Activated CD8-positive, alpha-beta memory T cell treated with anti-CD3 and anti-CD28 coated beads, Interleukin-2, amount 50 U/mL, for 24 hours (primary cell): ENCODE measurements around the gene GPATCH4.
"Not testable (repeated sequence)": the region's sequence is repeated elsewhere in the genome, so short reads cannot be mapped to it uniquely, and the experiment has no call there.

Source experiments
- DNase-seq: peaks from one replicate; pipeline ENCODE4 v3.0.0-alpha.2; 2020; ENCODE audit errors: extremely low read depth

The GPATCH4 gene

GRCh38 chr1:156578055-156578454 is 23.2 kb downstream of the GPATCH4 start:
- no peak for DNase-seq

DNA sequence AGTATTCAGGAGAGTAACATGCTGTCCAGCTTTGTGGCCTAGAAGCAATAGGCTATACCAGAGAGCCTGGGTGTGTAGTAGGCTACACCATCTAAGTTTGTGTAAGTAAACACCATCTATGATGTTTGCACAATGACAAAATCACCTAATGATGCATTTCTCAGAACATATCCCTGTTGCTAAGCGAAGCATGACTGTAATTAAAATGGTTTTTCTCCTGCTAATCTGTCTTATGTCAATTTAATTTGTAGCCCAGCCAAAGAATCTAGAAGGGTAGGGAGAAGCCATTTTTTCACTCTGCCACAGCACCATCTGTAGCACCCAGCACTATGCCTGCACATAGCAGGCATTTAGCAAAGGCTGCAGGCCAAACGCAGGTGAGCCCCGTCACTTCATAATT is 23.7 kb downstream of the GPATCH4 start:
- no peak for DNase-seq

DNA sequence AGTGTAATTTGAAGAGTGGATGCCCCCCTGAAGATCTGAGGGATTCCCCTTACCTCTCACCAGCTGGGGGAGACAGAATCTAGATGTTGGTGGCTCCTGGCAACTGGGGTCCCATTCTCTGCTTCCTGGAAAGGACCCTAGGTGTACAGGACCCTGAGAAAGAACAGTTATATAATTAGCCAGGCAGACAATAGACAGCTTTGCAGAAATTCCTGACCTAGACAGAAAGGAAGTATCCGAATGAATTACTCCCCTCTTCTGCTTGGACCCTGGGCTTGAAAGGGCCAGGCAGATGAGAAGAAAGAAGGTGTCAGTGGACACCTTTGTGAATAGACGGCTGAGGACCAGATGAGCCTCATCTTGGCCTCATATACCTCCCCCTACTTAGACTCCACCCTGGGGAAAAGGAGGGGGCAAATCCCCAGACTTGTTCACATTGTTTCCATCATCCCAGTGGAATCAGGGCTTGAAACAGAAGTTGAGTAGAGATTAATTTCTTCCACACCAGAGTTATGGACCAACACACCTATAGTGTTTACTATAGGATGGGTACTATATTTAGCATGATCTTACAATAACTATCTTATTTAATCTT is 27.1 kb downstream of the GPATCH4 start:
- no peak for DNase-seq

GRCh38 chr1:156572663-156573018 is 28.6 kb downstream of the GPATCH4 start:
- DNase-seq: no peak

DNA sequence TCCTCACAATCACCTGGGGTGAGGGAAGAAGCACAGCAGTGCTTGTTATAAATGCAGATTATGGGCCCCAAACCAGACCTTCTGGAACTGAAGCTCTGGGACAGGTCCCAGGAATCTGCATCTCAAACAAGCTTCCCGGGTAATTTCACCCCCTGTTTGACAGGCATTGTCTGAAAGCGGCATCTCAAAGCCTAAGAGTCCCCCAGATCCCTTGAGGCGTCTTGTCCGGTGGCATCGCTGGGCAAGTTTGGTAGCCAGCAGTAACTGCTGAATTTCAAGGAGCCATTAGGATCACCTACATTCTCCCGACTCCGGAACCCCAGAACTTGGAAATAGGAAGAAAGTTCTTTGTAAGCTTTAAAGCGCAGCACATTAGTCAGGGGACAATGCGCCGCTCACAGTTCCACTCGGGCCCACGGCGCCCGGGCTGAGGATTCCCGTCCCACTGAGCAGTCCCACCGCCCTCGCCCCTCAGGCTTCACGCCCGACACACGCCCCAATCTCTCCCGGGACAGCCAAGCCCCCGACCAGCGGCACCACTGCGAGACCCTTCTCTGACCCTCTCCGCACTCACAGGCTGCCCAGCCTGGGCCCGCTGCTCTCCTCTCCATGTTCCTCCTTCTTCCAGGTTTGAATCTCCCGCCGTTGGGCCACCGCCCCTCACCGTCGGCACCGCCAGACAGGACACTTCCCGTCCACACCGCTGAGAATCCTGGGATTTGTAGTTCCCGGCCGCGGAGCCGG is 29.2 kb downstream of the GPATCH4 start, which contains the start of gene IQGAP3:
TSS of gene IQGAP3 (minus strand) at position 647 of the 744 bp plus-strand sequence. CDS start at position 611, 36 bp downstream.
- DNase-seq: peak; percentile 40

GRCh38 chr1:156571261-156571852 is 29.9 kb downstream of the GPATCH4 start:
- no peak for DNase-seq

- no peak for DNase-seq
These were observed 34.8 kb downstream of the GPATCH4 start for GRCh38 chr1:156566436-156566835.

- DNase-seq: no peak
These were observed 35.8 kb downstream of the GPATCH4 start for GRCh38 chr1:156565519-156565918.

- DNase-seq: no peak
These were observed 40.6 kb downstream of the GPATCH4 start for GRCh38 chr1:156560585-156561163.

- no peak for DNase-seq
These were observed 41.4 kb downstream of the GPATCH4 start for GRCh38 chr1:156559797-156560385.

DNA sequence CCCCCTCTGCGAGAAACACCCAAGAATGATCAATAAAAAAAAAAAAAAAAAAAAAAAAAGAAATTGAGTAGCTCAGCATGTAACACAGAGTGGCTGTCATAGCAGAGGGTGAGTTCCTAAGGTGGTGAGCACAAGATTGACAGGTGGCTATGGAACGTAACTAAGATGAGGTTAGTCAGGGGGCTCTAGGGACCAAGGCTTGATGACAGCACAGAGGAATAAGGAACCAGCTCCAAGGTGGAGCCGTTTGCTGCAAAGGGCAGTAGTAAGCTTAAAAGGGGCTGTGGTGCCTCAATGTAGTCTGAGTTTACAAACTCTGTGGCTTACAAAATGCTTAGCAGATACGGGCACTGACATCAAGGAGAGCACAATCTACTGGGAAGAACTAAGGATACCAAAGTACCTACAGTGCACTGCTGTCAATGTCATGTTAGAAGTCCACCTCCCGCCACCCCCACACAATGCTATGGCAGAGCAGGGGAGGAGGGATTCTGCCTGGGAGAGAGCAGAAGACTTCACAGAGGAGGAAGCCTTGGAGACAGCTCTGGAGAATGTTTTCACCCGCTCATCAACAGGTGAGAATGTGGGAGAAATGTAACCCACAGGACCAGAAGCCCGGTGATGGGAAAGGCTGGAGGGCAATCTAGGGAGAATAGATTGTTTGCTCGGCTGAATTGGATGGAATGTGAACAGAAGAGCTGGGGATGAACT is 42.0 kb downstream of the GPATCH4 start:
- no peak for DNase-seq

DNA sequence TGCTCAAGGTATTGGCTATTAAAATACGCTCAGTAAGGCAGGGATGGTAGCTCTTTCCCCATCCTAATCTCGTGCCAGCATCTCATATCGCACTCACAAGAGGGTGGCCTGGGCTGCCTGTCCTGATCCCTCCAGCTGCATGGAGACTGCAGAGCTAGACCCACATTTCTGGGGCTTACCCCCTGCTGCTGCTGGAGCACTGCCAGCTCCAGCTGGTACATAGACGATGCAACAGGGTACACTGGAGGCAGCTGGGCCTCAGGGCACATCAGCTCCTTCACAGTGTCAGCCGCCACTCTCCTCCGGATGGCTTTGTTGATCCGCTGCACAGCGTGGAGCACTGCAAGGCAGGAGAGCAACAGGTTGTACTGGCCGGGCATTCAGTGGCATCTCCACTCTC is 44.9 kb downstream of the GPATCH4 start:
- DNase-seq: no peak

DNA sequence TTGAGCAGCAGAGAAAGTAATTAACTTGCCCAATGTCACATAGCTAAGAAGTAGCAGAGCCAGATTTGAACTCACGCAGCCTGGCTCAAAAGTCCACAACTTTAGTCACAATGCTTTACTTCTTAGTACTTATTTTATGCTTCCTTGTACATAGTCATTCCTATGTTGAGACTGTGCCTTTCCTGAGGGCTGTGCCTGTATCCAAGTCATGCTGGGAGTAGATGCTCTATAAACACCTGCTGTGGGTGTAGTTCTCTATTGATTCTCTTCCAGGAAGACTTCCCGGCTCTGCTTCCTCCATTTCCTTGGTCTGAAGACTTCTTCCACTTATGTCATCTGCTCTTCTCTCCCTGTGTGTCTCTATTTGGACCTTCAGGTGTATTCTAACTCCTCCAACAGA is 45.6 kb downstream of the GPATCH4 start:
- DNase-seq: no peak

- no peak for DNase-seq
These were observed 46.3 kb downstream of the GPATCH4 start for GRCh38 chr1:156554971-156555370.

DNA sequence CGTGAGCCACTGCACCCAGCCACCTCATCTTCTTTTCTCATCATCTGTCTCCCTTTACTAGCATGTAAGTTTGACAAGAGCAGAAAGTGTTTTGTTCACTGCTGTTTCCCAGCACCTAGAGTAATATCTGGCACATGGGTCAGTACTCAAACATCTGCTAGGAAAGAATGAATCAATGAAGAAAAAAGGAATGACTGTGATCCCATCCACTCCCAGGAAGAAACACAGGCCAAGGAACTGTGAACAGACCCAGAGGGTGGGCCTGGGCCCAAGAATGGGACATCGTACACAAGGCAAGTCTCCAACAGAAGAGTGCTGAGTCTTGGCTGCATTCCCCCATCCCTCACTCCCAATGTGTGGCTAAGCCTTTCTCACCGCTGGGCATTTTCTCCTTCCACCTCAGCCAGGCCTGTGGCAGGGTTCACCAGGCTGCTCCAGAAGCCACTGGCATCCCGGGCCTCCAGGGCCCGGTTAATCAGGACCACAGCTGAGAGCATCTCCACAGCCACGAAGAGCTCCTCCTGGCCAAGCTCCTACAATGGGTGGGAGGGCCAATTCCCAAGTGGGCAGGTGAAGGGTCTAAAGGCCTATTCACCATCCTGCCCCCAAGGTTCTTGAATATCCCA is 47.3 kb downstream of the GPATCH4 start:
- no peak for DNase-seq

GRCh38 chr1:156552937-156553336 is 48.3 kb downstream of the GPATCH4 start:
- not testable (repeated sequence) for DNase-seq

DNA sequence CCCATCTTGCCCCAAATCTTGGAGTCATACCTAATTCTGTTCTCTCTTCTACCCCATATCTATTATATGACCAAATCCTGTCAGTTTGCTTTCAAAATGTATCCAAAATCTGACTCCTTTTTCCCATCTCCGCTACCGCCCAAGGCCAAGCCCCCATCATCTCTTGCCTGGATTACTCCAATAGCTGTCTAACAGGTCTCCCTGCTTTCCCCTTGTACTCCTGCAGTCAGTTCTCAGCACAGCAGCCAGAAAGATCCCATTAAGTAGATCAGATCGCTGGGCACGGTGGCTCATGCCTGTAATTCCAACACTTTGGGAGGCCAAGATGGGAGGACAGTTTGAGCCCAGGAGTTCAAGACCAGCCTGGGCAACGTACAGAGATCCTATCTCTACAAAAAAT is 48.8 kb downstream of the GPATCH4 start:
- DNase-seq: no peak

DNA sequence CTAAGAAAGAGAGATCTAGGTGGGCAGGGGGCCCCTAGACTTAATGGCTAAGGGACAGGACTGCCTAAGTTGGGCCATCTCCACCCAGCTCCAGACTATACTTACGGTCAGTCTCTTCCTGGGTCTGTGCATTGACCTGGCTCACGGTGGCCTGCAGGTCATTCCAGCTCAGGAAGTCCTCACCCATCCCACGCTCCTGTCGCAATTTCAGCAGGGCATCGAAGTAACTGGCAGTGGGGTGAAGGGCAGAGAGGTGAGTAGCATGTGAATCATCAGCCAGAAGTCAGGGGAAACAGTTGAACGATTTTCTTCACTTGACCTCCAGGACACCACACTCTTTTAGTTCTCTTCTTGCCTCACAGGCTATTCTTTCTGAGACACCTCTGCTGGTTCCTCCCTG is 49.4 kb downstream of the GPATCH4 start:
- no peak for DNase-seq

- DNase-seq: no peak
These were observed 50.1 kb downstream of the GPATCH4 start for GRCh38 chr1:156551066-156551643.

DNA sequence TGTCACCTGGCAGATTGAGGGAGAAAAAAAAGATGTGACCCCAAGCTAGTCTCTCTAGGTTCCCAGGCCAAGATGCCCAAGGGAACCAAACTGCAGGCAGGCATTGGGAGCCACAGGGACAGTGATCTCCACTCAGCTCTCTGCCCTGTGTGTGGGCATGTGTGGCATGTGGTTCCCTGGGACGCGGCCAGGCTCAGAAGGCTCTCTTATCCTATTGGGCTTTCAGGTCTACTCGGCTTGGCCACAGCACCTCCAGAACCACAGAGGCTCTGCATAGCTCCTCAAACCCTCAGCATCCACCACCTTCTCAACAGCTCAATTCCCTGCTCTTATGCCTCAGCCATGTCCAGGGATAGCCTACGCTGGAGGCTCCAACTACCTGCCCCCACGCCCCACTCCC is 50.9 kb downstream of the GPATCH4 start:
- DNase-seq: no peak

GRCh38 chr1:156549831-156550230 is 51.4 kb downstream of the GPATCH4 start:
- DNase-seq: no peak
